CD4-positive, alpha-beta T cell (primary cell): ENCODE measurements around the gene TYRP1. TPM values are rescaled to one million over a fixed set of nuclear protein-coding genes. Genes with fewer than 3 reads are reported as not detected.

ENCODE experiments used
- ATAC-seq: fragments of 200-7000 bp; cut with Tn5 transposase; one replicate; pipeline ENCODE4 v1.10.0; 2022; ENCODE audit warnings: mild to moderate bottlenecking; ENCODE audit not compliant: poor library complexity
- CTCF ChIA-PET: fragments of 350-600 bp; sonication (Branson Sonifier 250); formaldehyde crosslinking; loops from one replicate; lab custom pipeline; 2021; ENCODE audit warnings: antibody characterized with exemption, inconsistent platforms; lab: Charles Lee
- POLR2A ChIA-PET: fragments of 350-600 bp; sonication (Branson Sonifier 250); formaldehyde crosslinking; loops from one replicate; lab custom pipeline; 2021; ENCODE audit warnings: antibody characterized with exemption, inconsistent platforms; lab: Charles Lee
- DNase-seq, 14 experiments: peaks; one replicate each; pipeline ENCODE4 v3.0.0-alpha.2; 2013 to 2020; ENCODE audit warnings: mixed read lengths in 2 of 14
- H3K27ac ChIP-seq, 2 donors: one replicate each; pipeline versions ENCODE4 v1.5.1 to v1.7.0; 2013; ENCODE audit warnings: low read length in 2 of 2, low read depth in 1 of 2, mild to moderate bottlenecking in 1 of 2
- H3K27me3 ChIP-seq, 2 experiments: 1 replicate in 1 of 2; 2 replicates in 1 of 2; pipeline versions ENCODE4 v1.6.1 to v1.7.0; 2013; ENCODE audit warnings: low read length in 2 of 2, control low read depth in 1 of 2, mild to moderate bottlenecking in 1 of 2, moderate library complexity in 1 of 2; ENCODE audit not compliant: insufficient read depth in 2 of 2, control insufficient read depth in 1 of 2
- H3K36me3 ChIP-seq: one replicate; pipeline ENCODE4 v1.6.1; 2013; ENCODE audit warnings: low read length, control low read depth; ENCODE audit not compliant: insufficient read depth
- H3K4me1 ChIP-seq: one replicate; pipeline ENCODE4 v1.6.1; 2013; ENCODE audit warnings: low read length, control low read depth; ENCODE audit not compliant: insufficient read depth
- H3K4me3 ChIP-seq: one replicate; pipeline ENCODE4 v1.5.1; 2013; ENCODE audit warnings: mild to moderate bottlenecking, low read length, moderate library complexity
- H3K9me3 ChIP-seq, 2 experiments: 1 replicate in 1 of 2; 2 replicates in 1 of 2; pipeline versions ENCODE4 v1.6.1 to v1.7.0; 2013; ENCODE audit warnings: low read length in 2 of 2, mild to moderate bottlenecking in 2 of 2, control low read depth in 1 of 2, moderate library complexity in 1 of 2; ENCODE audit not compliant: control insufficient read depth in 1 of 2, insufficient read depth in 1 of 2
- H3K27ac Mint-ChIP-seq: one replicate; pipeline ENCODE4 v1.8.0; 2020; ENCODE audit warnings: mixed read lengths
- H3K27me3 Mint-ChIP-seq: one replicate; pipeline ENCODE4 v1.8.0; 2021; ENCODE audit warnings: mixed read lengths
- H3K36me3 Mint-ChIP-seq: one replicate; pipeline ENCODE4 v1.8.0; 2021; ENCODE audit warnings: low read depth, mixed read lengths
- H3K4me1 Mint-ChIP-seq: one replicate; pipeline ENCODE4 v1.8.0; 2021; ENCODE audit warnings: low read depth, mixed read lengths
- H3K4me3 Mint-ChIP-seq: one replicate; pipeline ENCODE4 v1.8.0; 2020; ENCODE audit warnings: mild to moderate bottlenecking, mixed read lengths
- H3K9me3 Mint-ChIP-seq: one replicate; pipeline ENCODE4 v1.8.0; 2020; ENCODE audit warnings: mixed read lengths
- CTCF ChIP-seq: fragments of 200-600 bp; IDR thresholded peaks from one replicate; pipeline ENCODE4 v1.8.0; 2022; ENCODE audit warnings: antibody characterized with exemption, mild to moderate bottlenecking
- intact Hi-C, 2 experiments: fragments of 100-400 bp; cut with DNase I in 1 of 2; cut with micrococcal nuclease in 1 of 2; formaldehyde crosslinking; loops; one replicate each; pipeline versions ENCODE4 v1.15.1 to v1.9.0; 2023 to 2025; cut with DNase I, micrococcal nuclease
- total RNA-seq, 174 experiments: library from RNA in 2 of 174; stranded (reverse) in 2 of 174; gene quantifications; one replicate each; pipeline ENCODE4 v1.2.3 and lab custom pipeline; 2021 to 2026

Gene TYRP1
- total RNA-seq, 2 experiments from 2014 or later = not detected

DNA sequence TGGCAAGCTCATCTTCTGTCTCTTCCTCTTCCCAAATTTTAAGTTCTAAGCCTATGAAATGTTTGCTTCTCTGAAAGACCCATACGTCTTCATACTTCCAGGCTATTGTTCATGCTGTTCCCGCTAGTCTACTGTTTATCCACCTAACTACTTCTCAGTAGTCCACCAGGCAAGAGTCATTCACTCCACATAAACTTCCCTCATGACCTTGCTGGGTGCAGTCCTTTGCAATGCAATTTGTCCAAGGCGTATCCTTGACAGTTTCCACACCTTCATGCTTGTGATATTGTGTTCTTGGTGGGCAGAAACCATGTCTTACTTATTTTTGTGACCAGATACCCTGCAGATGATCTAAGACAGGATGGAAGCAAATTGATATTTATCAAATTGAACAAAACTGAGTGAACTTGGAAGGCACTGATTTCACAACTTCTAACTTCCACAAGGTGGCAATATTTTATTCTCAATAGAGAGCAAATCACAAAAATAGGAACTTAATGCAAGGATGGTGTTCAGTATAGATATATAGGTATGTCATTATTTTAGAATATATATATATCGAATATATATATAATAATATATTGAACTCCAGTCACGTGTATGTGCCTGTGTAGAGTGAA, 30.3 kb downstream of the TYRP1 start:
- CTCF ChIA-PET = no interaction called here
- no peaks in the 10 kb centered on the region for H3K4me1 Mint-ChIP-seq

DNA sequence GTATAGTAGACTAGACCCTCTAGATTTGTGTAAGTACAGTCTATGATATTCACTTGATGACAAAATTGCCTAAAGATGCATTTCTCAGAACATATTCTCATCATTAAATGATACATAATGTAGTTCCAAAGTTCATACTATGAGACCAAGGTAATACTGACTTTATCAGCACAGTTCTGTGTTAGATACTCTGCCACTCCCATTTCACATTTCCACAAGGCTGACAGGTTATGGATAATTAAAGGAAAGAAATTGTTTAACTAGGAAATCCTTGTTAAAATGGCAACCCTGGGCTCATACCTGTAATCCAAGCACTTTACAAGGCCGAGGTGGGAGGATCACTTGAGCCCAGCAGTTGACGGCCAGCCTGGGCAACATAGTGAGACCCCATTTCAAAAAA, 33.6 kb downstream of the TYRP1 start:
- ATAC-seq = no peak
- CTCF ChIA-PET = no interaction called here

More for the DNA sequence above, 30.3 kb downstream of the TYRP1 start:
- DNase-seq = no peak
- H3K27ac ChIP-seq = no peak overlapping the region
- Mint-ChIP-seq H3K4me3 (no peak overlapping the region), H3K9me3 (peaks cover 11% of the 10 kb centered on the region), H3K27me3 (no peaks in the 10 kb centered on the region), H3K27ac (no peak overlapping the region), H3K36me3 (no peaks in the 10 kb centered on the region)
- no peaks in the 10 kb centered on the region for H3K36me3 ChIP-seq
- peaks cover 0 to 7% of the 10 kb centered on the region in 2 experiments for H3K9me3 ChIP-seq
- ATAC-seq = no peak
- TF ChIP-seq CTCF = no peak
- POLR2A ChIA-PET = no interaction called here
- no peaks in the 10 kb centered on the region for H3K27me3 ChIP-seq
- H3K4me1 ChIP-seq = no peaks in the 10 kb centered on the region
- H3K4me3 ChIP-seq = no peak overlapping the region
- intact Hi-C loops = no loop called here

GRCh38 chr9:12730198-12730597, 37.0 kb downstream of the TYRP1 start:
- no peaks in the 10 kb centered on the region for H3K36me3 Mint-ChIP-seq
- H3K9me3 Mint-ChIP-seq = peaks cover 19% of the 10 kb centered on the region
- H3K4me1 ChIP-seq = no peaks in the 10 kb centered on the region
- no peak overlapping the region for H3K4me3 Mint-ChIP-seq
- H3K4me1 Mint-ChIP-seq = no peaks in the 10 kb centered on the region
- ATAC-seq (no peak), DNase-seq (no peak)
- TF ChIP-seq CTCF = no peak
- no peak overlapping the region for H3K27ac Mint-ChIP-seq
- H3K36me3 ChIP-seq = no peaks in the 10 kb centered on the region
- no peak overlapping the region for H3K4me3 ChIP-seq
- H3K27ac ChIP-seq = no peak overlapping the region
- H3K27me3 ChIP-seq = no peaks in the 10 kb centered on the region
- ChIA-PET CTCF (no interaction called here), POLR2A (no interaction called here)
- no peaks in the 10 kb centered on the region for H3K27me3 Mint-ChIP-seq
- intact Hi-C loops = no loop called here
- peaks cover 0 to 5% of the 10 kb centered on the region in 2 experiments for H3K9me3 ChIP-seq

More for the DNA sequence above, 33.6 kb downstream of the TYRP1 start:
- no peaks in the 10 kb centered on the region for H3K36me3 ChIP-seq
- Mint-ChIP-seq H3K27ac (no peak overlapping the region), H3K36me3 (no peaks in the 10 kb centered on the region), H3K4me1 (no peaks in the 10 kb centered on the region), H3K4me3 (no peak overlapping the region), H3K9me3 (peaks cover 13% of the 10 kb centered on the region), H3K27me3 (no peaks in the 10 kb centered on the region)
- POLR2A ChIA-PET = no interaction called here
- no peak for TF ChIP-seq CTCF
- intact Hi-C loops = no loop called here
- no peaks in the 10 kb centered on the region for H3K4me1 ChIP-seq
- no peak for DNase-seq
- H3K27ac ChIP-seq = no peak overlapping the region
- no peak overlapping the region for H3K4me3 ChIP-seq
- H3K27me3 ChIP-seq = no peaks in the 10 kb centered on the region
- peaks cover 0 to 7% of the 10 kb centered on the region in 2 experiments for H3K9me3 ChIP-seq
